HG03457 (cell line): Measurements from ENCODE around the gene ARPC2.
"Not testable (repeated sequence)": the region's sequence is repeated elsewhere in the genome, so short reads cannot be mapped to it uniquely, and the experiment has no call there.

ENCODE experiments used
- ATAC-seq: cut with Tn5 transposase; IDR thresholded peaks from one replicate; pipeline ENCODE4 v1.9.1; 2021; ENCODE audit warnings: moderate number of reproducible peaks; ENCODE audit not compliant: unreplicated experiment

The ARPC2 gene

DNA sequence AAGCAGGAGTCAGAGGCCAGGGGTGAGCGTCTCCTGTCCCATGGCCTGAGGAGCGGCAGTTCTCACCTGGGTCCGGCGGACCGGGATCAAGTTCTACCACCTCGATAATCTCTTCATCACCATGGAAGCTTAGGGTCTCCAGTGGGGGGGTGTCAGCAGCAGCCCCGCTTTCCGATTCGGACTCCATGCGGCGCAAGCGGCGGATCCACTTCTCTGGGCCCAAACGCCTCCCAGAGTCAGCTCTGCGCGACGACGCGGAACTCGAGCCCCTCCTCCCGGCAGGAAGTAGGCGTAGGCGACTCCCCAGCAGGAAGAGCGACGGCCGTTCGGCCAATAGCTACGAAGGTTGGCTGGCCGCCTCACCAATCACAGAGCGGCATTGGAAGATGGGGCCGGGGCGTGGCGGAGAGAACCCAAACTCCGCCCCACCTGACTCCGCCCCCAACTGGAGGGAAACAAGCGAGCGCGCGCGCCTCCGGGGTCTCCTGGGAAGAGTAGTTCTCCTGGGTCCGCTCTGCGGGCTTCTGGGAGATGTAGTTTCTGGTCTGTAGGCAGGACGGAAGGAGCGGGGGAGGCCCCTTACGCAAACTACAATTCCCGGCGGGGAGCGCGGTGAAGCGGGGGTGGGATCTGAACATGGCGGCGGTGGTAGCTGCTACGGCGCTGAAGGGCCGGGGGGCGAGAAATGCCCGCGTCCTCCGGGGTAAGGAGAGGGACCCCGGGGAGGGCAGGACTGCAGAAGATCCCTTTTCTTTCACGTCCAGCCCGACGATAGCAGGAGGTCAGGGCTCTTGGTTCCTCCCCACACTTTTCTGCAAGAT, 53.1 kb downstream of the ARPC2 start, which contains the start of the genes AAMP and PNKD:
Gene AAMP, minus strand, starts transcription at position 238 of the 821 bp plus-strand sequence. Its CDS starts 51 bp downstream, at position 187.
Gene PNKD, plus strand, starts transcription at position 620 of the 821 bp plus-strand sequence. Its CDS starts 17 bp downstream, at position 637.
- ATAC-seq: peak; percentile 81

DNA sequence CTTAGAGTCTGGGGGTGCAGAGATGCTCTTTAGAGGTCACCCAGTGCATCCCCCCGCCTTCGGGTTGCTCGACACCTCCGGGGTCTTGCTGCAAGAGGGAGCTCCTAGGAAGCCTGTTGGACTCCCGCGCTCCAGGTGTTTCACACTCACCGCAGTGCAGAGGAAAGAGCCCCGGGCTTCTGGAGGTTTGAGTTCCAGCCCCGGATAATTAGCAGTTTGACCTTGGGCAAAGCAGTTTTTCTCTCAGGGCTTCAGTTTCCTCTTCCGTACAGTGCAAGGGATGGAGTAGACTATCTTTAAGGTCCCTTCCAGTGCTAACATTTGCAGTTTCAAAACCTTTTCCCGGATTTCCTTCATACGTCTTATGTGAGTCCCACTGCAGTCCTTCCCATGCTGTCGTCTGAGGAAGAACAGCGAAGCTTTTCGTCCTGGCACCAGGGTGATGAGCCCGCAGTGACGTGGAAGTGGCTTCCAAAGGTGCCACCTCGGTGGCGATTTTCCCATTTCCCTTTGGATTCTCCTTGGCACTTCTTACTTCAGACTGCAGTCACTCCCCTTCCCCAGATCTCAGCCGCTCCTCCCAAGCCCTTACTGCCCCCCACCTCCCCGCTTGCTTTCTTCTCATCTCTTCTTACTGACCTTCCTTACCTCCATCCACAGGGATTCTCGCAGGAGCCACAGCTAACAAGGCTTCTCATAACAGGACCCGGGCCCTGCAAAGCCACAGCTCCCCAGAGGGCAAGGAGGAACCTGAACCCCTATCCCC, 53.9 kb downstream of the ARPC2 start:
- ATAC-seq: no peak

GRCh38 chr2:218271487-218271797, 54.5 kb downstream of the ARPC2 start:
- ATAC-seq: no peak

DNA sequence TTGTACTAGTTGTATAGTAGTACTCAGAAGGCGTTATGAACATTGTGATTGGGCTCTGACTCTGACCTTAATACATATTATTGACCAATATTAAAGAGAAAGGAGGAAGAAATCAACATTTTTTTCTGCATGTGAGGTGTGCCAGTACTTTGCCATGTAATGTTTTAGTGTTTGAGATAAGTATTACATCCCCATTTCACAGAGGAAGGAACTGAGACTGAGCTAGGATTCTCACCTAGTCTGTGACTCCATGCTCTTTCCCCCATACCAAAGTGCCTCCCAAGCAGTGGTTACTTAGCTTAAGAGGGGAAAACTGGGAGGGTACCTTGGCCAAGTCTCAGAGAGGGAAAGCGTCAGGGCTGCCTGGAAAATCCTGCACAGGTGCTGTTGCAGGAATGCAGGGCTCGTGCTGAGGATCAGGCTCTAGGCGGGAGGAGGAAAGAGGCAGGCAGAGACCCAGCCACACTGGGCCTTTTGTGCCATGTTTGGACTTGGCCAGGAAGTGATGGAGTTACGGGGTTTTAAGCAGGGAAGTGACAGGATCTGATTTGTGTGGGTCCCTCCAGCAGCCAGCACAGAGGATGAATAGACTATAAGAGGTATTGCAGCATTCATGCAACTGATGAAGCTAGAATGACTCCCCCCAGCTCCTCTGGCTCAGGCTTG, 55.0 kb downstream of the ARPC2 start:
- ATAC-seq: no peak

DNA sequence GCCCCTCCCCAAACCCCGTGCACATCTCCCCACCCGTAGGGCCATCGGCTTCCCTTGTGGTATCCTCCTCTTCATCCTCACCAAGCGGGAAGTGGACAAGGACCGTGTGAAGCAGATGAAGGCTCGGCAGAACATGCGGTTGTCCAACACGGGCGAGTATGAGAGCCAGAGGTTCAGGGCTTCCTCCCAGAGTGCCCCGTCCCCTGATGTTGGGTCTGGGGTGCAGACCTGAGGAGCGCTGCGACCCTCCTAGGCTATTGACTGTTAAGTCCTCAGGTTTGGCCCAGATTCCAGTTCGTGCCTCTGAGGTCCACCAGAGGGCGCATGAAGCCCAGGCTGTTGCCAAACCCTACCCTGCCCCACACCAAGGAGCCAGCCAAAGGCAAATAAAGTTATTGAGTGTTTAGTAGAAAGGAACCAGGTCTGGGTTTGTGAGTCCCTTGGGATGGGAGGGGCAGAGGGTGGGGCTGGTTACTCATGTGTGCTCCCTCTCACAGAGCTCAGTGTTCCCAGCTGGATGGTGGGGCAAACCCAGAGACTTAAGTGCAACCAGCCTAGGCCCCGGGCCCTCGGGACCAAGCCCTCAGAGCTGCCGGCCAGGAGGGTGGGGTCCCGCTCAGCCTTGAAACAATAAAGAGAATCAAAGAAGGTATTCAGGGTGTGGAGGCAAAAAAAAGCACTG, 55.7 kb downstream of the ARPC2 start:
- peak; percentile 25 for ATAC-seq

GRCh38 chr2:218273214-218273907, 56.4 kb downstream of the ARPC2 start:
- ATAC-seq: not testable (repeated sequence)

DNA sequence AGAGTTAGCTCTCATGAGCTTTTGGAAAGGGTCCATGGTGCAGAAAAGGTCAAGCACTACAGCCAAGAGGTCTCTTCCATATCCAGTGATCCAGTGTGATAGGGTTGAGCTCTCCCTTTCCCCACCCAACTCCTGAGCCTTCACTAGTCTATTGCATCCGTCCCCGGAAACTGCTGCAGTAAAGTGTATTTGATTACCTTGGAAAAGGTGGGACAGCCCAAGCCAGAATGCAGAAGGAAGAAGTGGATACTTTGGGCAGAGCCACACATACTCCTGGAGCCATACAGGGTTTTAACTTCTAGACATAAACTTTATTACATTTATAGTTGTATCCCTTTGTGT, 56.9 kb downstream of the ARPC2 start:
- ATAC-seq: no peak

DNA sequence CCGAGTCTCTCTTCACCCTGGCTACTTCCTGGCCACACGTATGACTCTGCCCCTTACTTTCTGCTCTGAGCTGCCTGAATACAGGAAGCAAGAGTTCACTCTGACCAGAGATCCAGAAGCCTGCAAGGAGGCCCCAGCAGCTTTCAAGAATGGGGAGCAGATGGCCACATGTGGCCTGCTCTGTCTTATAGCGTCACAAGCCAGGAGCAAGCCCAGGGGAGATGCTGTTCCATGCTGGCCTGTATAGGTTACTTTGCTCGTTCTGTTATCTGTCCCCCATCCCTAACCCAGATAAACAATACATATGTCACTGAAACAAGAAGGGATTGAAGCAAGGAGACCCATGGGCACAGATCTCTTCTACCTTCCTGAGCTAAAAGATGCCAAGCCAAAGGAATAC, 57.6 kb downstream of the ARPC2 start:
- ATAC-seq: no peak

DNA sequence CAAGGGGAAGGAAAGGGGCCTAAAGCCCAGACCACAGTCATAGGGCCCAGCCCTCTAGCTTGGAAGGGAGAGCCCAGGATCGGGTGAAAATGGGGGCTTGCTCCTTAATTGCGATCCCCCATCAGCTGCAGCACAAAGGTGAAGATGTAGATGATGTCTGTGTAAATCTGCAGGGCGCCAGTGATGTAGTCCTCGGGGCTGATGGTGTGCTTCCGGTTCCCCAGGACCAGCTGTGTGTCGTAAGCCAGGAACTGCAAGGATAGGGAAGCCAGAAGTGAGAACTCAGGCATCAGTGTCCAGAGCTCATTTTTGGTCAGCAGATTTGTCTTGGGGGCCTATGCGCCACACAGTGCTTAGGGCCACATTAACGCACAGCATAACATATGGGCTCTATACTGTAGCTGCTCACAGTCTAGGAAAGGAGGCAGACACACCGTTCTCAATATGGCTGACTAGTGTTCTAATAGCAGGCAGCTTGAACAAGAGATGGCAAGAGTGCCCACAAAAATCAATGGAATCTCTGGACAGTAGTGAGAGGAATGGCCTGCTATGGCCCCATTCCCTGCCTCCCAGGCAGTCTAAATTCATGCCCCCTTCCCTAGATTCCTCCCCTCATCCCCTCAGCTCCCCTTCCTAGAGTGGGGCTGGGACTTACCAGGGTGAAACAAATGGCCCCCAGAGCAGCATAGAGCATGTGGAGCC, 58.5 kb downstream of the ARPC2 start:
- ATAC-seq: no peak

GRCh38 chr2:218276986-218277755, 60.2 kb downstream of the ARPC2 start:
- no peak for ATAC-seq

DNA sequence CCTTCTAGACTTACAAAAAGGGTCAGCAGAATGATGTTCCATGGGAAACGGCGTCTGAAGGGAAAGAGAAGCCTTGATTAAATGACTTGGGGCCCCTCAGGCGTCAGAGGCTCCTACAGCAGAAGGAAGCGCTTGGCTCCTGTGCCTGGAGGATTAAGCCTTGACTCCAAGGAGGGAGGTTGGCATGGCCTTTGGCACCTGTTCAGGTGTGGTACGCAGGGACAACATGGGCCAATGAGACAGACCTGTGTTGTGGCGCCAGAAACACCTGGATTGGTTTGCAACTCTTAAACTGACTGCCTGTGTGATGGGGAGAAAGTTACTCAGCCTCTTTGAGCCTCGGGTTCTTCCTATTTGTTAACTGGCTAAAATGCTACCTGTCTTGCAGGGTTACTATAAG, 60.9 kb downstream of the ARPC2 start:
- no peak for ATAC-seq

- no peak for ATAC-seq
These were observed 61.8 kb downstream of the ARPC2 start for GRCh38 chr2:218278531-218279360.

DNA sequence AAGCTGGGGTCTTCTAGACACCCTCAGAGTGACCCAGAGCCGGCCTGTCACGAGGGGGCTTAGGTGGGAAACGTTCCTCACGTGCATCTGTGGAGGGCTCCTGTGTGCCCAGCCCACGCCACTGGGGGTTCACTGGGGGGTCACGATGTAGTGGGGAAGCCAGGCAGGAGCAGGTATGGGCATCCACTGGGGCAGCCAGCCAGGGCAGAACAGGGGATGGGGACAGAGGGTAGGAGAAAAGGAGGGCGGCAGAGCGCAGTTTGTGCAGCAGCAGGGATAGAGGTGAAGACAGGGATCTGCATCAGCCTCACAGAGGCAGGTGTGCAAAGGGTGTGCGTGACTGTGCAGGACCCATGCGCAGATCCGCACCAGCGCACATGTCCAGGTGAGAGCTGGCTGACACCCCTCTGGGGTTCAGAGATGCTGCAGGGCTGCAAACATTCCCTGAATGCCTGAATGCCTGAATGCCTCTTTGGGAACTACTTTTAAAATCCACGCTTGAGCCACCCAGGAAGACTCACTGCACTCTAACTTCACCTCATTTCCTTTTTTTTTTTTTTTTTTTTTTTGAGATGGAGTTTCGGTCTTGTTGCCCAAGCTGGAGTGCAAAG, 63.4 kb downstream of the ARPC2 start:
- no peak for ATAC-seq

DNA sequence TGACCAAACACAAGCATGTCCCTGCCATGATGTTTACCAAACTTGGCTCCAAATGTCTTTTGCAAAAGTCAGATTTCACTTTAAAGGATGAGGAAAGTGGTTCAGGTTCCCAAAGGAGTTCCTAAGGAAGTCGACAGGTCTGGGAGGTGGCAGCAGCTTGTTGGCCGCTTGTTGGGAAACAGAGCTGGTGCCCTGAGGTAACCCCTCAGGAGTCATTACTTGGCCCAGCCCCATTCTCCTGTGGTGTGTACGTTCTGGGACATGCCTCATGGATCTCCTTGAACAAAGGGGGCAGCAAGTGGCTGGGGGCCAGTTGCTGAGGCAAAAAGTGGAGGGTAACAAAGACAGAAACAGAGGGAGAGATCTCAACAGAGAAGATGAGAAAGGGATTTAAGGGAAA, 64.5 kb downstream of the ARPC2 start:
- no peak for ATAC-seq

- ATAC-seq: no peak
These were observed 65.4 kb downstream of the ARPC2 start for GRCh38 chr2:218282173-218282991.

DNA sequence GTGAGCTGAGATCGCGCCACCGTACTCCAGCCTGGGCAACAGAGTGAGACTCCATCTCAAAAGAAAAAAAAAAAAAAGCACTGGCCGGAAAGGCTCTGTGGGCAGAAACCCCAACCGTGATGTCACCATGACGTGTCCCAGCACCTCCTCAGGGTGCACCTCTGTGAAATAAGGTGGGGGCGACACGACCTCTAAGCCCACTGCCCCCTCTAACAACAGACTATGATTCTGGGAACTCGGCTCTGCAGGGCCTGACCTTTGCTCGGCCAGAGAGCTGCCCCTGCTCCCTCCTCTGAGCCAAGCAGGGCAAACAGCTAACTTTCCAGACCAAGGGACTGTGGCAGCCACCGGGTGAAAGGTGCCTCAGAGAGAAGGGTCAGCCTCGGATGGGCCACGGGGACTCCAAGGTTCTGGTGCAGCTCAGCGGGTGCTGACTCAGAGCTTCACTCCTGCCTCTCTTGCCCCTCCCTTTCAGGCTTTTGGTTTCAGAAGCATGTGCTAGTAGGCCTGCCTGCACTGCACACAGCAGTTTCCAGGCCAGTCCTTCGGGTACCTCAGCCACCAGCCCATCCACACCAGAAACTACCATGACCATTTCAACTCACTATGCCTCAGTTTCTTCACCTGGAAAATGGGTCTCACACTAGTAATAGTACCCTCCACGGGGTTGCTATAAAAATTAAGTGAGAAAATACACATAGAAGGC, 67.3 kb downstream of the ARPC2 start:
- ATAC-seq: no peak
